Lower leg skin (tissue), 3 donors: ENCODE measurements around the gene CARD10.
"Not testable (repeated sequence)": the region's sequence is repeated elsewhere in the genome, so short reads cannot be mapped to it uniquely, and the experiment has no call there.

Experiments used
- CTCF ChIP-seq, 3 donors: fragments of 450-650 bp; IDR thresholded peaks; one replicate each; pipeline ENCODE4 v1.5.1; 2016; ENCODE audit warnings: antibody characterized with exemption in 3 of 3, mild to moderate bottlenecking in 3 of 3, moderate library complexity in 2 of 3
- POLR2A ChIP-seq, 2 donors: fragments of 450-650 bp; IDR thresholded peaks; one replicate each; pipeline ENCODE4 v1.6.1; 2016 to 2017; ENCODE audit warnings: antibody characterized with exemption in 2 of 2, mild to moderate bottlenecking in 1 of 2, moderate library complexity in 1 of 2

GRCh38 chr22:37527081-37527752 is 8.0 kb upstream of the CARD10 start:
- TF ChIP-seq CTCF, POLR2A (IDR thresholded peaks at IDR 0.05): not testable (repeated sequence)
